ENCODE measurements around the gene RADIL.
"Not testable (repeated sequence)": the region's sequence is repeated elsewhere in the genome, so short reads cannot be mapped to it uniquely, and the experiment has no call there.

RADIL gene

GRCh38 chr7:4893929-4894475 lies 10.5 kb upstream of the RADIL start:
- Mint-ChIP-seq H3K9me3 (no peaks in the 10 kb centered on the region), H3K4me3 (no peak overlapping the region), H3K27ac (no peak overlapping the region), H3K4me1 (ENCODE audit: low read depth) (no peaks in the 10 kb centered on the region), H3K36me3 (ENCODE audit: low read depth) (no peaks in the 10 kb centered on the region), H3K27me3 (ENCODE audit: low read depth) (peaks cover 2% of the 10 kb centered on the region)
- no peak for DNase-seq (ENCODE audit: low spot score)

- H3K27ac Mint-ChIP-seq = not testable (repeated sequence)
These were observed 9.7 kb upstream of the RADIL start for GRCh38 chr7:4893188-4893587.

GRCh38 chr7:4891522-4891921 lies 8.0 kb upstream of the RADIL start:
- H3K27ac Mint-ChIP-seq; DNase-seq (ENCODE audit: low spot score); H3K36me3 Mint-ChIP-seq (ENCODE audit: low read depth); H3K4me1 Mint-ChIP-seq (ENCODE audit: low read depth); H3K27me3 Mint-ChIP-seq (ENCODE audit: low read depth); H3K4me3 Mint-ChIP-seq; H3K9me3 Mint-ChIP-seq: not testable (repeated sequence)

More at GRCh38 chr7:4893188-4893587, 9.7 kb upstream of the RADIL start:
- not testable (repeated sequence) for H3K27me3 Mint-ChIP-seq (ENCODE audit: low read depth); H3K4me3 Mint-ChIP-seq; H3K36me3 Mint-ChIP-seq (ENCODE audit: low read depth); H3K4me1 Mint-ChIP-seq (ENCODE audit: low read depth); H3K9me3 Mint-ChIP-seq; DNase-seq (ENCODE audit: low spot score)

GRCh38 chr7:4889682-4890081 lies 6.2 kb upstream of the RADIL start:
- H3K4me3 Mint-ChIP-seq = no peak overlapping the region
- H3K27me3 Mint-ChIP-seq (ENCODE audit: low read depth) = peaks cover 2% of the 10 kb centered on the region
- no peak for DNase-seq (ENCODE audit: low spot score)
- H3K4me1 Mint-ChIP-seq (ENCODE audit: low read depth) = no peaks in the 10 kb centered on the region
- no peaks in the 10 kb centered on the region for H3K36me3 Mint-ChIP-seq (ENCODE audit: low read depth)
- no peak overlapping the region for H3K27ac Mint-ChIP-seq
- no peaks in the 10 kb centered on the region for H3K9me3 Mint-ChIP-seq

GRCh38 chr7:4888161-4888560 lies 4.6 kb upstream of the RADIL start:
- H3K36me3 Mint-ChIP-seq (ENCODE audit: low read depth) = no peaks in the 10 kb centered on the region
- H3K4me1 Mint-ChIP-seq (ENCODE audit: low read depth) = no peaks in the 10 kb centered on the region
- no peak overlapping the region for H3K27ac Mint-ChIP-seq
- no peak for DNase-seq (ENCODE audit: low spot score)
- H3K27me3 Mint-ChIP-seq (ENCODE audit: low read depth) = peaks cover 6% of the 10 kb centered on the region
- no peaks in the 10 kb centered on the region for H3K9me3 Mint-ChIP-seq
- H3K4me3 Mint-ChIP-seq = no peak overlapping the region

- no peaks in the 10 kb centered on the region for H3K36me3 Mint-ChIP-seq (ENCODE audit: low read depth)
- H3K4me3 Mint-ChIP-seq = no peak overlapping the region
- no peaks in the 10 kb centered on the region for H3K9me3 Mint-ChIP-seq
- no peak overlapping the region for H3K27ac Mint-ChIP-seq
- peaks cover 19% of the 10 kb centered on the region for H3K27me3 Mint-ChIP-seq (ENCODE audit: low read depth)
- DNase-seq (ENCODE audit: low spot score) = no peak
- H3K4me1 Mint-ChIP-seq (ENCODE audit: low read depth) = peaks cover 3% of the 10 kb centered on the region
These were observed 3.2 kb upstream of the RADIL start for GRCh38 chr7:4886671-4887070.

- H3K36me3 Mint-ChIP-seq (ENCODE audit: low read depth) = no peaks in the 10 kb centered on the region
- no peak for DNase-seq (ENCODE audit: low spot score)
- no peak overlapping the region for H3K27ac Mint-ChIP-seq
- H3K4me3 Mint-ChIP-seq = no peak overlapping the region
- no peaks in the 10 kb centered on the region for H3K9me3 Mint-ChIP-seq
- peaks cover 23% of the 10 kb centered on the region for H3K27me3 Mint-ChIP-seq (ENCODE audit: low read depth)
- peaks cover 3% of the 10 kb centered on the region for H3K4me1 Mint-ChIP-seq (ENCODE audit: low read depth)
These were observed 1.8 kb upstream of the RADIL start for GRCh38 chr7:4885317-4885807.

GRCh38 chr7:4884164-4884563 lies 648 bp upstream of the RADIL start:
- Mint-ChIP-seq H3K36me3 (ENCODE audit: low read depth) (no peaks in the 10 kb centered on the region), H3K4me1 (ENCODE audit: low read depth) (peaks cover 3% of the 10 kb centered on the region), H3K4me3 (no peak overlapping the region), H3K27ac (no peak overlapping the region), H3K9me3 (no peaks in the 10 kb centered on the region), H3K27me3 (ENCODE audit: low read depth) (peaks cover 21% of the 10 kb centered on the region)
- DNase-seq (ENCODE audit: low spot score) = no peak

- H3K27ac Mint-ChIP-seq = no peak overlapping the region
- no peak for DNase-seq (ENCODE audit: low spot score)
- no peaks in the 10 kb centered on the region for H3K36me3 Mint-ChIP-seq (ENCODE audit: low read depth)
- H3K27me3 Mint-ChIP-seq (ENCODE audit: low read depth) = peaks cover 21% of the 10 kb centered on the region
- H3K4me1 Mint-ChIP-seq (ENCODE audit: low read depth) = peaks cover 3% of the 10 kb centered on the region
- no peaks in the 10 kb centered on the region for H3K9me3 Mint-ChIP-seq
- H3K4me3 Mint-ChIP-seq = peak overlapping the region; percentile 59
These were observed 514 bp downstream of the RADIL start for GRCh38 chr7:4883033-4883371.

- Mint-ChIP-seq H3K4me3 (peak overlapping the region; percentile 59), H3K9me3 (no peaks in the 10 kb centered on the region), H3K27me3 (ENCODE audit: low read depth) (peaks cover 21% of the 10 kb centered on the region), H3K4me1 (ENCODE audit: low read depth) (peaks cover 3% of the 10 kb centered on the region), H3K27ac (no peak overlapping the region), H3K36me3 (ENCODE audit: low read depth) (no peaks in the 10 kb centered on the region)
- no peak for DNase-seq (ENCODE audit: low spot score)
These were observed 1.1 kb downstream of the RADIL start for GRCh38 chr7:4882169-4883032.

- Mint-ChIP-seq H3K36me3 (ENCODE audit: low read depth) (no peaks in the 10 kb centered on the region), H3K4me1 (ENCODE audit: low read depth) (peaks cover 3% of the 10 kb centered on the region), H3K27me3 (ENCODE audit: low read depth) (peaks cover 21% of the 10 kb centered on the region), H3K9me3 (no peaks in the 10 kb centered on the region), H3K27ac (no peak overlapping the region), H3K4me3 (no peak overlapping the region)
- no peak for DNase-seq (ENCODE audit: low spot score)
These were observed 3.3 kb downstream of the RADIL start for GRCh38 chr7:4880218-4880617.

- H3K27me3 Mint-ChIP-seq (ENCODE audit: low read depth) = peaks cover 20% of the 10 kb centered on the region
- DNase-seq (ENCODE audit: low spot score) = no peak
- no peaks in the 10 kb centered on the region for H3K36me3 Mint-ChIP-seq (ENCODE audit: low read depth)
- H3K27ac Mint-ChIP-seq = no peak overlapping the region
- peaks cover 3% of the 10 kb centered on the region for H3K4me1 Mint-ChIP-seq (ENCODE audit: low read depth)
- no peak overlapping the region for H3K4me3 Mint-ChIP-seq
- H3K9me3 Mint-ChIP-seq = no peaks in the 10 kb centered on the region
These were observed 4.0 kb downstream of the RADIL start for GRCh38 chr7:4879396-4880081.

GRCh38 chr7:4878336-4879335 lies 4.9 kb downstream of the RADIL start:
- Mint-ChIP-seq H3K9me3 (no peaks in the 10 kb centered on the region), H3K4me1 (ENCODE audit: low read depth) (peaks cover 3% of the 10 kb centered on the region), H3K27me3 (ENCODE audit: low read depth) (peaks cover 17% of the 10 kb centered on the region), H3K36me3 (ENCODE audit: low read depth) (no peaks in the 10 kb centered on the region), H3K27ac (no peak overlapping the region), H3K4me3 (no peak overlapping the region)
- no peak for DNase-seq (ENCODE audit: low spot score)
